B cell (primary cell): ENCODE data around the gene CAPZA1.

ENCODE experiments used
- CTCF ChIP-seq: fragments of 200-600 bp; IDR thresholded peaks from one replicate; pipeline ENCODE4 v1.8.0; 2022; ENCODE audit warnings: antibody characterized with exemption, mild to moderate bottlenecking
- EZH2 ChIP-seq: IDR thresholded peaks from 2 replicates; pipeline ENCODE4 v1.6.1; 2012; ENCODE audit warnings: borderline replicate concordance, low read depth, mild to moderate bottlenecking, moderate library complexity, low read length; ENCODE audit not compliant: insufficient read depth, poor library complexity, severe bottlenecking

GRCh38 chr1:112673592-112674439 is 54.2 kb downstream of the CAPZA1 start:
- TF ChIP-seq CTCF = peak; percentile 53
- no peak for TF ChIP-seq EZH2
